ENCODE data around the gene YPEL2. TPM values are rescaled to one million over a fixed set of nuclear protein-coding genes. Genes with fewer than 3 reads are reported as not detected.
A peak's percentile ranks its signal among the peaks of the same experiment; 100 is the strongest.

The YPEL2 gene
- total RNA-seq, 2 donors from 2014 or later, result 64.2 to 79.9 TPM

DNA sequence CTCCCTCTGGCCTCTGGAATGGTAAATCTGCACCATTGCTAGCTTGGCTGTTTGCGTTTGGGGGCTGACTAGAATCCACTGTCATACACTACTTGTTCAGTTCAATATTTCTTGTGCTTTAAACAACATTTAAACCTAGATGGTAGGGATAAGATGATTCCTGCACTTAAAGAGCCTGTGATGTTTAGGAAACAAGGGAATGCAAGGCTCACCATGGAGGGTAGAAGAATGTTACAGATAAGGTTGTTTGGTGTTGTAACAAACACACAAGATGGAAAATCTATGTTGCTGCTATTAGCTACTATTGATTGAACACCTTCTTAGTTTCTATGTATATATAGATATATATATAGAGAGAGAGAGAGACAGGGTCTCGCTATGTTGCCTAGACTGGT is 31.4 kb downstream of the YPEL2 start:
- Histone ChIP-seq H3K27ac (peak overlapping the region; percentile 91 to 92), H3K4me1 (ENCODE audit: control insufficient read depth in 1 of 2, low read depth in 2 of 2) (peaks cover 92 to 99% of the 10 kb centered on the region in 2 donors), H3K27me3 (replicated peaks; ENCODE audit: insufficient read depth) (no peaks in the 10 kb centered on the region), H3K4me3 (peak overlapping the region; percentile 30), H3K36me3 (no peaks in the 10 kb centered on the region), H3K9me3 (no peaks in the 10 kb centered on the region)
- DNase-seq (ENCODE audit: low spot score) (no peak), ATAC-seq (ENCODE audit: insufficient number of reproducible peaks, low FRiP score, low read depth) (no peak)
- TF ChIP-seq, protein P1, sequence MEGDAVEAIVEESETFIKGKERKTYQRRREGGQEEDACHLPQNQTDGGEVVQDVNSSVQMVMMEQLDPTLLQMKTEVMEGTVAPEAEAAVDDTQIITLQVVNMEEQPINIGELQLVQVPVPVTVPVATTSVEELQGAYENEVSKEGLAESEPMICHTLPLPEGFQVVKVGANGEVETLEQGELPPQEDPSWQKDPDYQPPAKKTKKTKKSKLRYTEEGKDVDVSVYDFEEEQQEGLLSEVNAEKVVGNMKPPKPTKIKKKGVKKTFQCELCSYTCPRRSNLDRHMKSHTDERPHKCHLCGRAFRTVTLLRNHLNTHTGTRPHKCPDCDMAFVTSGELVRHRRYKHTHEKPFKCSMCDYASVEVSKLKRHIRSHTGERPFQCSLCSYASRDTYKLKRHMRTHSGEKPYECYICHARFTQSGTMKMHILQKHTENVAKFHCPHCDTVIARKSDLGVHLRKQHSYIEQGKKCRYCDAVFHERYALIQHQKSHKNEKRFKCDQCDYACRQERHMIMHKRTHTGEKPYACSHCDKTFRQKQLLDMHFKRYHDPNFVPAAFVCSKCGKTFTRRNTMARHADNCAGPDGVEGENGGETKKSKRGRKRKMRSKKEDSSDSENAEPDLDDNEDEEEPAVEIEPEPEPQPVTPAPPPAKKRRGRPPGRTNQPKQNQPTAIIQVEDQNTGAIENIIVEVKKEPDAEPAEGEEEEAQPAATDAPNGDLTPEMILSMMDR (IDR thresholded peaks at IDR 0.05), result no peak

DNA sequence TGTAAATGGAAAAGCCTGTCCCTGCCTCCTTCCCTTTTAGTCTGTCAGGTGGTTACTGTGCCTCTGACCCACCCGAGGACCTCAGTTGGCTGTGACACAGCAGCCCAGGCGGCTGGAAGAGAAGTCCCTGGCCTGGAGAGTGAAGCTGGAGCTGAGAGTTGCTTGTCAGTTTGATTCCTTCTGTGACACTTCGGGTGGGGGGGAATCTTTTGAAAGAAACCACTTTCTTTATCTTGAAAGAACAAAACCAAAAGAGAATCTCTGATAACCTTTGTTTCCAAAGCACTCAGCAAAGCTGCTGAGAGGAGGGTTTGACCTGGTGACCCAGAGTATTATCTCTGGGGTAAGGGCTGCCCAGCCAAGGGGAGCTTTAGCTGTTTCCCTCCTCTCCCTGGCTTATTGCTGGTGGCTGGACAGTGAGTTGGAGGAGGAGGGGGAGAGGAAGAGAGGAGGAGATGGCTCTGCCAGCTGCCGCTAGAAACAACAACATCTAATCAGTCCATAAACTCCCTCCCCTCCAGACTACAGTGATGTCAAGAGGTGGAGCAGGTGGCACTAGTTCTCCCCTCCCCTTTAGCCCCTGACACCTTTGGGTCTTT is 34.0 kb downstream of the YPEL2 start:
- Histone ChIP-seq H3K4me3 (no peak overlapping the region), H3K36me3 (no peaks in the 10 kb centered on the region), H3K27me3 (replicated peaks; ENCODE audit: insufficient read depth) (no peaks in the 10 kb centered on the region), H3K4me1 (ENCODE audit: control insufficient read depth in 1 of 2, low read depth in 2 of 2) (peaks cover 94 to 100% of the 10 kb centered on the region in 2 donors), H3K27ac (peak overlapping the region; percentile 89 to 91), H3K9me3 (no peaks in the 10 kb centered on the region)
- ATAC-seq (ENCODE audit: insufficient number of reproducible peaks, low FRiP score, low read depth) (no peak), DNase-seq (ENCODE audit: low spot score) (no peak)
- TF ChIP-seq, protein P1 (IDR thresholded peaks at IDR 0.05), result no peak

DNA sequence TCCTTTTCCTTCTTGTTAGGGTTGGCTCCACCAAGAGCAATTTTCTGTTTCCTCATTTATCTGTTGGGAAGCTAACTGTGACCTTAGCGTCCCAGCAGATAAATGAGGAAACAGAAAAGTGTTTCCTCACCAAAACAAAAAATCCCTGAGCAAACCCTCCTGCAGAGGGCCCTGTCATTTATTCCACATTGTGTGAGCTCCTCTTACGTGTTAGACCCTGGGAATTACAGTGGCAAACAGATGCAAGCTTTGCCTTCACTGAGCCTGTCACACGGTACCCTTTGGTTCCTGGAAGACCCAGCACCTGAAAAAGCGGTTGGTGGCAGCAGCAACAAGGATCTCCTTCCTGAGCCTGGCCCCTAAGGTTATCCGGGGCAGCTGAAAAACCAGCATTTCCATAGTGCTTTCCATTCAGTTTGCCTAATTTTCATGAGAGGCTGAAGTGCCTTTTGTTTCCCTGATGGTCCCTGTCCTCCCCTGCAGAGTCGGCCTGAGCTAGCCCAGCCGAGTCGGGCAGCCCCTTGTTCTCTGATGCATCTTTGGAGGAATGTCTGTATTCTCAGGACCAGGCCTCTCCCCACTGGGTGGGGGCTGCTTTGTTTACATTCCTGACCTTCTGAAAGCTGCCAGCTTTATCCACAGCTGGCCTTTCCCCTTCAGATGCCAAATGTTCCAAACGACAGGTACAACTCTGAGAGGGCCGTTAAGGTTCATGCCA is 34.7 kb downstream of the YPEL2 start:
- ATAC-seq (ENCODE audit: insufficient number of reproducible peaks, low FRiP score, low read depth), result no peak
- Histone ChIP-seq H3K4me3 (peak overlapping the region; percentile 43), H3K9me3 (no peaks in the 10 kb centered on the region), H3K4me1 (ENCODE audit: control insufficient read depth in 1 of 2, low read depth in 2 of 2) (peaks cover 94 to 100% of the 10 kb centered on the region in 2 donors), H3K27ac (peak overlapping the region; percentile 89 to 91), H3K27me3 (replicated peaks; ENCODE audit: insufficient read depth) (no peaks in the 10 kb centered on the region), H3K36me3 (no peaks in the 10 kb centered on the region)
- no peak for DNase-seq (ENCODE audit: low spot score)
- TF ChIP-seq, protein P1 (IDR thresholded peaks at IDR 0.05), result no peak

DNA sequence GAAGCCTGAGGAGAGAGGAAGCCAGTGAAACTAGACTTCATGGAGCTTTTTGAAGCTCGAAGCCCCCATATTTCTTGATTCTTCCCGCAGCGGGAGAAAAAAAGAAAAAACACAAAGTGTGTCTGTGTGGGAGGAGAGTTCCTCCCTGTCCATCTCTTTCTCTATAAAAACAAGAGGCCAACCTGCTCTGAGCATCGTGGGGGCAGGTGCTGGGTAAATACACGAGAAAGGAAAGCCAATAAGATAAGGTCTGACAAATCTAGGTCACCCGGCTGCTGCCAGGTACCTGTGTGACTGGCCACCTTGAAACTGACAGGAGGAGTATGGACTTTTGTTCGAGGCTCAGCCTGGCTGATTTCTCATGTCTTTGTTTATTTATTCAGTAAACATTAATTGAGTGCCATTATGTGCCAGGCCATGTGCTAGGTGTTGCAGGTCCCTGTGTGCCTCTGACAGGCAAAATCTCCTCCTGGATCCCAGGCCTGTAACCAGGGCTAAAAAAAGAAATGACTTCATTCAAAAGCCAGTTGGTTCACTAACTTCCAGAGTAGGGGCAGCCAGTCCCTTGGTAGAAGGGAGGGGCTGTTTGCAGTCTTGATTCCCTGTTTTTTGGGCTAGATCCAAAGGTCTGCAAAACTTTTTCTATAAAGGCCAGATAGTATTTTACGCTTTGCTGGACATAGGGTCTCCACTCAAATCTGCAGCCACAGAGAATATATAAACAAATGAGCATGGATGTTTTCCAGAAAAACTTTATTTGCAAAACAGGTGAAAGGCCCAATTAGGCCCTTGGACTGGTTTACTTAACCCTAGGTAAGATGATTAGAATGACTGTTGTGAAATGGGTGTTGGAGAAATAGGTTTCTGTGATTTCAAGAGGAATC is 35.6 kb downstream of the YPEL2 start:
- TF ChIP-seq, protein P1 (IDR thresholded peaks at IDR 0.05), result no peak
- H3K4me3 ChIP-seq, result peak overlapping the region; percentile 43

DNA sequence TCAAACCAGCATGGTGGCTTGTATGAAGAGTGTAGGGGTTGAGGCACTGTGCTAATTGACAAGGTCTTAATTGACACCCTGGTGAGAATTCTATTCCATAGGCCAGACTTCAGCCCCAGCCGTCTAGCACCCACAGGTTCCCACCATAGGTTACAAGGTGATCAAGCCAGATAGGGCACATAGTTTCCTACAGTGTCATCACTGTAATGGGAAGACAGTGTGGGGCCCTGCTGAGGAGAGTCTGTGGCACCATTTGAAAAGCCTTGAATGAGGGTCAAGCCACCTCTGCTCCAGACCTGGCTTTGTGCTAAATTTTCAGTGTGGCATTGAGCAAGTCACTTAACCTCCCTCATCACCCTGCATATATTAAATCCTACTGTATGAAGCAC is 36.2 kb downstream of the YPEL2 start:
- ATAC-seq (ENCODE audit: insufficient number of reproducible peaks, low FRiP score, low read depth) (no peak), DNase-seq (ENCODE audit: low spot score) (no peak)
- Histone ChIP-seq H3K27me3 (replicated peaks; ENCODE audit: insufficient read depth) (no peaks in the 10 kb centered on the region), H3K4me1 (ENCODE audit: control insufficient read depth in 1 of 2, low read depth in 2 of 2) (peaks cover 91 to 99% of the 10 kb centered on the region in 2 donors), H3K9me3 (no peaks in the 10 kb centered on the region), H3K27ac (peak overlapping the region; percentile 89 to 91), H3K36me3 (no peaks in the 10 kb centered on the region), H3K4me3 (peak overlapping the region; percentile 19)
- TF ChIP-seq, protein P1 (IDR thresholded peaks at IDR 0.05), result no peak

More for the DNA sequence above, 35.6 kb downstream of the YPEL2 start:
- peak; percentile 92 for ATAC-seq (ENCODE audit: insufficient number of reproducible peaks, low FRiP score, low read depth)
- H3K27ac ChIP-seq, result peak overlapping the region; percentile 89 to 91
- no peaks in the 10 kb centered on the region for H3K27me3 ChIP-seq (replicated peaks; ENCODE audit: insufficient read depth)
- no peak for DNase-seq (ENCODE audit: low spot score)
- no peaks in the 10 kb centered on the region for H3K9me3 ChIP-seq
- no peaks in the 10 kb centered on the region for H3K36me3 ChIP-seq
- H3K4me1 ChIP-seq (ENCODE audit: control insufficient read depth in 1 of 2, low read depth in 2 of 2), result peaks cover 94 to 100% of the 10 kb centered on the region in 2 donors

Data from thoracic aorta (tissue), 2 donors.